Naive thymus-derived CD4-positive, alpha-beta T cell (primary cell): Measurements from ENCODE around the gene CHST10. TPM values are rescaled to one million over a fixed set of nuclear protein-coding genes. Genes with fewer than 3 reads are reported as not detected.

Experiments
- ATAC-seq: fragments of 150-1000 bp; cut with Tn5 transposase; 2 replicates; pipeline ENCODE4 v1.10.0; 2021; ENCODE audit warnings: mild to moderate bottlenecking, moderate library complexity
- CTCF ChIA-PET: fragments of 350-600 bp; sonication (Branson Sonifier 250); formaldehyde crosslinking; loops from one replicate; lab custom pipeline; 2021; ENCODE audit warnings: antibody characterized with exemption; lab: Charles Lee
- POLR2A ChIA-PET: fragments of 350-600 bp; sonication (Branson Sonifier 250); formaldehyde crosslinking; loops from one replicate; lab custom pipeline; 2021; ENCODE audit warnings: antibody characterized with exemption, inconsistent platforms; lab: Charles Lee
- DNase-seq, 9 donors: peaks; one replicate each; pipeline versions ENCODE4 v3.0.0 to v3.0.0-alpha.2; 2020 to 2022; ENCODE audit warnings: mixed read lengths in 1 of 9
- H3K27ac ChIP-seq: one replicate; pipeline ENCODE4 v1.7.0; 2013; ENCODE audit warnings: mild to moderate bottlenecking, low read depth, low read length, moderate library complexity
- H3K27me3 ChIP-seq, 2 donors: one replicate each; pipeline ENCODE4 v1.7.0; 2013; ENCODE audit warnings: low read length in 2 of 2, mild to moderate bottlenecking in 2 of 2, moderate library complexity in 2 of 2; ENCODE audit not compliant: control insufficient read depth in 2 of 2, insufficient read depth in 2 of 2
- H3K36me3 ChIP-seq, 3 experiments: 1 replicate in 2 of 3; 2 replicates in 1 of 3; pipeline ENCODE4 v1.7.0; 2013; ENCODE audit warnings: low read length in 3 of 3, mild to moderate bottlenecking in 3 of 3, moderate library complexity in 1 of 3; ENCODE audit not compliant: insufficient read depth in 3 of 3, control insufficient read depth in 2 of 3
- H3K4me1 ChIP-seq, 2 donors: one replicate each; pipeline ENCODE4 v1.7.0; 2013; ENCODE audit warnings: low read length in 2 of 2, mild to moderate bottlenecking in 2 of 2, moderate library complexity in 1 of 2; ENCODE audit not compliant: control insufficient read depth in 2 of 2, insufficient read depth in 2 of 2
- H3K4me3 ChIP-seq: 2 replicates; pipeline ENCODE4 v1.7.0; 2013; ENCODE audit warnings: mild to moderate bottlenecking, low read length
- H3K9me3 ChIP-seq, 3 experiments: 1 replicate in 2 of 3; 2 replicates in 1 of 3; pipeline ENCODE4 v1.7.0; 2013; ENCODE audit warnings: low read length in 3 of 3; ENCODE audit not compliant: control insufficient read depth in 2 of 3
- H3K27ac Mint-ChIP-seq, 9 donors: one replicate each; pipeline ENCODE4 v1.8.0; 2020 to 2022; ENCODE audit warnings: mixed read lengths in 9 of 9, mild to moderate bottlenecking in 8 of 9, moderate library complexity in 5 of 9, inconsistent platforms in 2 of 9
- H3K27me3 Mint-ChIP-seq, 5 donors: one replicate each; pipeline ENCODE4 v1.8.0; 2021 to 2022; ENCODE audit warnings: mixed read lengths in 5 of 5, mild to moderate bottlenecking in 1 of 5
- H3K36me3 Mint-ChIP-seq, 5 donors: one replicate each; pipeline ENCODE4 v1.8.0; 2020 to 2022; ENCODE audit warnings: mixed read lengths in 5 of 5, mild to moderate bottlenecking in 3 of 5, inconsistent platforms in 1 of 5
- H3K4me1 Mint-ChIP-seq, 7 donors: one replicate each; pipeline ENCODE4 v1.8.0; 2020 to 2022; ENCODE audit warnings: mixed read lengths in 7 of 7, mild to moderate bottlenecking in 3 of 7, inconsistent platforms in 1 of 7
- H3K4me3 Mint-ChIP-seq, 10 donors: one replicate each; pipeline ENCODE4 v1.8.0; 2020 to 2022; ENCODE audit warnings: mild to moderate bottlenecking in 10 of 10, mixed read lengths in 10 of 10, moderate library complexity in 6 of 10, inconsistent platforms in 2 of 10
- H3K9me3 Mint-ChIP-seq, 11 donors: one replicate each; pipeline ENCODE4 v1.8.0; 2020 to 2022; ENCODE audit warnings: mixed read lengths in 11 of 11, mild to moderate bottlenecking in 4 of 11, inconsistent platforms in 1 of 11, moderate library complexity in 1 of 11
- intact Hi-C, 2 donors: fragments of 100-400 bp; cut with micrococcal nuclease; formaldehyde crosslinking; loops; one replicate each; pipeline ENCODE4 v1.15.1; 2023
- polyA plus RNA-seq, 2 donors: library from polyadenylated mRNA; unstranded; fragments of 300-500 nt; fragmentation: Illumina TruSeq; gene quantifications; one replicate each; pipeline ENCODE4 v1.2.3, GENCODE V29; 2021
- total RNA-seq, 6 experiments: library from RNA in 5 of 6; stranded (reverse) in 5 of 6; gene quantifications; 1 replicate in 5 of 6; 2 replicates in 1 of 6; pipeline ENCODE4 v1.2.3 and lab custom pipeline; 2021 to 2026

CHST10 gene
- total and polyA plus RNA-seq, 7 experiments from 2014 or later = 1.2 to 5.0 (median 3.2) TPM

DNA sequence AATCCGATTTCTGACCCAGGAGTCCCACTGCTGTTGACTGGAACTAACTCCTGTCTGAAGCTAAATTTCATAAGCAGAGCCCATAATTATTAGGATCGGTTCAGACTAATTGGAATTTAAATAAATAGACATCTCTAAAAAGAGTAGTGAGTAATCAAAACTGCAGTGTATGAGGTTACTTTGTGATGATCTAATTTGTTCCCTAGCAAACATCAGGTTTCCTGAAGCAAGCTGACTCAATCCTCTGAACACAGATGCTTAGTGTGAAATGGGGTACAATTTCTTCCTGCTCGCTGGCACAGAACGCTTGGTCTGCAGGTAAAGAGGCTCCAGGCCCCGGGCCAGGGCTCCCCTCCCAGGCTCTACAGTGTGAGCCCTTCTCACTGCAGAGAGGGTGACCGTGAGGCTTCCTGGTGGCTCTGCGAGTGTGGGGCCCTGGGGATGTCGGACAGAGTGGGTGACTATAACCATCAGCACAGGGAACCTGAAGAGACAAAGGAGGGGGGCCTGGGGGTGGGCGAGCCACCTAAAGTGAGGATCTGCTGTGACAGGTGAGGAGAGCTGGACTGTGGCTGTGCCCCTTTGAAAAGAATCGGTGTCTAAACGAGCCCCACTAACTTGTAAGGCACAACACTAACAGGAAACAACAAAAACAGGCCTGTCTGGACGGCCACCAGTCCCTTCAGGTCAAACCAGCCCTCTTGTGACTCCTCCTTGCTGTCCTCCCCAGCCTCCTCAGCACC, 20.2 kb downstream of the CHST10 start:
- H3K27me3 Mint-ChIP-seq = no peaks in the 10 kb centered on the region
- H3K36me3 Mint-ChIP-seq = peaks cover 0 to 15% (median 0%) of the 10 kb centered on the region in 5 donors

GRCh38 chr2:100396483-100396882, 21.0 kb downstream of the CHST10 start:
- no peaks in the 10 kb centered on the region for H3K9me3 ChIP-seq
- no peak for DNase-seq
- Mint-ChIP-seq H3K9me3 (no peaks in the 10 kb centered on the region), H3K4me1 (no peaks in the 10 kb centered on the region), H3K27me3 (no peaks in the 10 kb centered on the region), H3K27ac (no peak overlapping the region), H3K4me3 (no peak overlapping the region), H3K36me3 (peaks cover 0 to 12% (median 0%) of the 10 kb centered on the region in 5 donors)
- ATAC-seq = no peak
- no peaks in the 10 kb centered on the region for H3K27me3 ChIP-seq
- H3K27ac ChIP-seq = no peak overlapping the region
- CTCF ChIA-PET = interaction anchor here (0.9 kb wide), 1 partner anchor 15 kb away, joined by 3 read pairs; no protein-coding TSS in a partner anchor
- H3K4me1 ChIP-seq = no peaks in the 10 kb centered on the region
- POLR2A ChIA-PET = no interaction called here
- H3K36me3 ChIP-seq = no peaks in the 10 kb centered on the region
- intact Hi-C loops = no loop called here
- no peak overlapping the region for H3K4me3 ChIP-seq

More for the DNA sequence above, 20.2 kb downstream of the CHST10 start:
- peak overlapping the region in 1 of 9 donors; percentile 42 for H3K27ac Mint-ChIP-seq
- intact Hi-C loops = no loop called here
- ATAC-seq = no peak
- H3K9me3 Mint-ChIP-seq = no peaks in the 10 kb centered on the region
- ChIA-PET CTCF (no interaction called here), POLR2A (no interaction called here)
- no peak for DNase-seq
- no peak overlapping the region for H3K4me3 ChIP-seq
- no peak overlapping the region for H3K4me3 Mint-ChIP-seq
- no peaks in the 10 kb centered on the region for H3K36me3 ChIP-seq
- no peaks in the 10 kb centered on the region for H3K27me3 ChIP-seq
- H3K27ac ChIP-seq = no peak overlapping the region
- no peaks in the 10 kb centered on the region for H3K9me3 ChIP-seq
- no peaks in the 10 kb centered on the region for H3K4me1 ChIP-seq
- H3K4me1 Mint-ChIP-seq = no peaks in the 10 kb centered on the region

DNA sequence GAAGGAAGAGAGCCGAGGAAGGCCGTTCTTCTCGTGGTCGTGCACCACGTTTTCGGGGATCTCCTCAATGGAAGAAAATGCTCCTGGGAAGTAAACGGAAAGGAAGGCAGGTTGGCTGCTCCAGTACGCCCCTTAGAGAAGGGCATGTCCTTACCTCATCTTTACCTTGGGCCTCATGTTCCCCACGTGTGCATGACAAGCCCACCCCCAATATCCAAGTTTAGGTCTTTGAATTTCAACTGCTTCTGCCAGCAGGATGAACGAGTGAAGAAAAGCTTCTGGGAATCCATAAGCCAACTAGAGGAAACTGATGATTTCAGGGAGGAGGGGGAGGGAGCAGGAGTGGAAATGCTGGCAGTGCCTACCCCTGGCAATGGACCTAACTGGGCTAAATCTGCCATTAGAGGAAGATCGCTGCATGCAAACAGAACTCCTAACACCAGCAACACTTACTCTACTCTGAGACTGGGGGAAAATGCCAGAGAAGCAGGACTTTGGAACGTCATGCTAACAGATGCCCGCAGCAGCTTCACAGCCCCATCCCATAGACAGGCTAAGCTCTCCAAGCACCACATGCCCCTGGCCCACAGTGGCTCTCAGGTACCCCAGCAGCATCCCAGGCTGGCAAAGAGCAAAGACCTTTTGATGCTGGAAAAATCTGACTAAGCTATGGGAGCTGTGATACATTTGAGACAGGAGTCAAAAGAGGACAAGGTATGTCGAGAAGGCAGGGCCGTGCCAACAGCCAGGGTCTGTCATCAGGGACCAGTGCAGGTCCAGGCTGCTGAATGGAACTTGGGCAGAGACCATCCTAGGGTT, 21.7 kb downstream of the CHST10 start:
- H3K27ac ChIP-seq = no peak overlapping the region
- ChIA-PET POLR2A (no interaction called here), CTCF (interaction anchor here (0.9 kb wide), 1 partner anchor 14 kb away, joined by 3 read pairs; no protein-coding TSS in a partner anchor)
- Mint-ChIP-seq H3K27me3 (no peaks in the 10 kb centered on the region), H3K4me1 (no peaks in the 10 kb centered on the region), H3K4me3 (no peak overlapping the region), H3K27ac (no peak overlapping the region), H3K36me3 (peaks cover 0 to 12% (median 0%) of the 10 kb centered on the region in 5 donors), H3K9me3 (no peaks in the 10 kb centered on the region)
- no peaks in the 10 kb centered on the region for H3K9me3 ChIP-seq
- intact Hi-C loops = no loop called here
- DNase-seq (no peak), ATAC-seq (no peak)
- H3K4me3 ChIP-seq = no peak overlapping the region
- H3K27me3 ChIP-seq = no peaks in the 10 kb centered on the region
- H3K4me1 ChIP-seq = no peaks in the 10 kb centered on the region
- no peaks in the 10 kb centered on the region for H3K36me3 ChIP-seq

GRCh38 chr2:100394111-100394641, 23.3 kb downstream of the CHST10 start:
- Mint-ChIP-seq H3K4me1 (no peaks in the 10 kb centered on the region), H3K4me3 (no peak overlapping the region), H3K27ac (no peak overlapping the region), H3K36me3 (peaks cover 0 to 12% (median 0%) of the 10 kb centered on the region in 5 donors), H3K27me3 (no peaks in the 10 kb centered on the region), H3K9me3 (no peaks in the 10 kb centered on the region)
- no peak overlapping the region for H3K27ac ChIP-seq
- ChIA-PET CTCF (no interaction called here), POLR2A (no interaction called here)
- no peaks in the 10 kb centered on the region for H3K4me1 ChIP-seq
- ATAC-seq (peak; percentile 45), DNase-seq (no peak)
- no peaks in the 10 kb centered on the region for H3K9me3 ChIP-seq
- intact Hi-C loops = no loop called here
- H3K36me3 ChIP-seq = no peaks in the 10 kb centered on the region
- H3K4me3 ChIP-seq = no peak overlapping the region
- no peaks in the 10 kb centered on the region for H3K27me3 ChIP-seq

- intact Hi-C loops = no loop called here
- Histone ChIP-seq H3K27ac (no peak overlapping the region), H3K36me3 (no peaks in the 10 kb centered on the region), H3K9me3 (no peaks in the 10 kb centered on the region), H3K4me3 (no peak overlapping the region), H3K4me1 (no peaks in the 10 kb centered on the region), H3K27me3 (no peaks in the 10 kb centered on the region)
- no peak for DNase-seq
- ATAC-seq = no peak
- Mint-ChIP-seq H3K27me3 (no peaks in the 10 kb centered on the region), H3K36me3 (peaks cover 0 to 12% (median 0%) of the 10 kb centered on the region in 5 donors), H3K9me3 (no peaks in the 10 kb centered on the region), H3K27ac (no peak overlapping the region), H3K4me3 (no peak overlapping the region), H3K4me1 (peaks cover 0 to 4% (median 0%) of the 10 kb centered on the region in 7 donors)
- ChIA-PET CTCF (no interaction called here), POLR2A (no interaction called here)
These were observed 24.1 kb downstream of the CHST10 start for GRCh38 chr2:100393362-100393761.

DNA sequence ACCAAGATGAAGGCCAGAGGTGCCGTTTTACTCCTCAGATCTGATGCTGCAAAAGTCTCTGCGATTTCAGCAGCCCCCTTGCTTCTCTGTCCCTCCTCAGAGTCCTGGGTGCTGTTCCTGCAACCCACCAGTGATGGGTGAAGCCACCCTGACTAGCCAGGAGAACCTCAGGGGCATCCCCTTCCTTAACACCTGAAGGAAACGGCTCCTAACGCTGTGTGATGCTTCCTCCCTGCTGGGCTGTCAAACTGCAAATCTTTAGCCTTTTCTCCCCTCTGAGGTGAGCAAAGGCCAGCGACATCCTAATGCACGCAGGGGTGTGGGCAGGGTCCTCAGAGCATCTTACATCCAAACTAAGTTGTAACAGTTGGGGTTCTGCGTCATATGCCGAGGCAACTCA, 24.8 kb downstream of the CHST10 start:
- Mint-ChIP-seq H3K9me3 (no peaks in the 10 kb centered on the region), H3K36me3 (peaks cover 0 to 12% (median 0%) of the 10 kb centered on the region in 5 donors), H3K4me1 (peaks cover 0 to 4% (median 0%) of the 10 kb centered on the region in 7 donors), H3K4me3 (no peak overlapping the region), H3K27me3 (no peaks in the 10 kb centered on the region), H3K27ac (no peak overlapping the region)
- no peaks in the 10 kb centered on the region for H3K9me3 ChIP-seq
- ATAC-seq = no peak
- no peaks in the 10 kb centered on the region for H3K4me1 ChIP-seq
- H3K36me3 ChIP-seq = no peaks in the 10 kb centered on the region
- no peaks in the 10 kb centered on the region for H3K27me3 ChIP-seq
- DNase-seq = no peak
- ChIA-PET CTCF (no interaction called here), POLR2A (no interaction called here)
- intact Hi-C loops = no loop called here
- H3K27ac ChIP-seq = no peak overlapping the region
- no peak overlapping the region for H3K4me3 ChIP-seq
